ENCODE results near the gene KCNH1.

The KCNH1 gene

DNA sequence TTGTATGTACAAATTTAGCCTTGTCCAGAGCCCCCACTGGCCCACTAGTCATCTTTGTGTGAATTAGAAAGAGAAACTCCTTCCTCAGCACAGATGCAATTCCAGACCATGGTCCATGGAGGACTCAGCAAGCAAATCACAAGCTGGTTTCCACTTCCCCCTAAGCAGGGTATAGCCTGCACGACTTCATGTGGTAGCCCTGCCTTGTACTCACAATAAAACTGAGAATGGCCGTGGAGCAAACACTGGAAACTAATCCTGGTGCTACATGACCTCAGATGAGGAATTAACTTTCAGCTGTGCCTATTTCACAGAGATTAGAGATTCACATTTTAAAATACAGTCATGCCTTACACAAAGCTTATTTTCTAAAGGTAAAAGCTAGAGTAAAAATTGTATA is 32.5 kb downstream of the KCNH1 start:
- no peak overlapping the region for H3K4me3 ChIP-seq (ENCODE audit: low read depth, low read length)
- no peak for DNase-seq (ENCODE audit: low read depth)
- TF ChIP-seq CTCF (IDR thresholded peaks at IDR 0.05; ENCODE audit: insufficient read depth, low read depth, low read length, missing control alignments): no peak

- TF ChIP-seq CTCF (IDR thresholded peaks at IDR 0.05; ENCODE audit: insufficient read depth, low read depth, low read length, missing control alignments): no peak
- no peak overlapping the region for H3K4me3 ChIP-seq (ENCODE audit: low read depth, low read length)
- no peak for DNase-seq (ENCODE audit: low read depth)
Measured at GRCh38 chr1:211099393-211099792, 34.6 kb downstream of the KCNH1 start.

- no peak for TF ChIP-seq CTCF (IDR thresholded peaks at IDR 0.05; ENCODE audit: insufficient read depth, low read depth, low read length, missing control alignments)
- DNase-seq (ENCODE audit: low read depth): no peak
- no peak overlapping the region for H3K4me3 ChIP-seq (ENCODE audit: low read depth, low read length)
Measured at GRCh38 chr1:211095381-211095780, 38.6 kb downstream of the KCNH1 start.

- TF ChIP-seq CTCF (IDR thresholded peaks at IDR 0.05; ENCODE audit: insufficient read depth, low read depth, low read length, missing control alignments): no peak
- no peak for DNase-seq (ENCODE audit: low read depth)
- H3K4me3 ChIP-seq (ENCODE audit: low read depth, low read length): no peak overlapping the region
Measured at GRCh38 chr1:211092955-211093354, 41.0 kb downstream of the KCNH1 start.

- TF ChIP-seq CTCF (IDR thresholded peaks at IDR 0.05; ENCODE audit: insufficient read depth, low read depth, low read length, missing control alignments): no peak
- DNase-seq (ENCODE audit: low read depth): no peak
- H3K4me3 ChIP-seq (ENCODE audit: low read depth, low read length): no peak overlapping the region
Measured at GRCh38 chr1:211091867-211092266, 42.1 kb downstream of the KCNH1 start.

- TF ChIP-seq CTCF (IDR thresholded peaks at IDR 0.05; ENCODE audit: insufficient read depth, low read depth, low read length, missing control alignments): no peak
- DNase-seq (ENCODE audit: low read depth): no peak
- H3K4me3 ChIP-seq (ENCODE audit: low read depth, low read length): no peak overlapping the region
Measured at GRCh38 chr1:211089536-211089935, 44.4 kb downstream of the KCNH1 start.

GRCh38 chr1:211088156-211088555 is 45.8 kb downstream of the KCNH1 start:
- DNase-seq (ENCODE audit: low read depth): no peak
- no peak overlapping the region for H3K4me3 ChIP-seq (ENCODE audit: low read depth, low read length)
- no peak for TF ChIP-seq CTCF (IDR thresholded peaks at IDR 0.05; ENCODE audit: insufficient read depth, low read depth, low read length, missing control alignments)
